ENCODE data around the gene RAI1.

- no peak for TF ChIP-seq SMC3 (IDR thresholded peaks at IDR 0.05)
- peak; percentile 19 for TF ChIP-seq POLR2A (IDR thresholded peaks at IDR 0.05; ENCODE audit: low read length)
These were observed 57.0 kb downstream of the RAI1 start for GRCh38 chr17:17737961-17738894.

All from A549 (cell line).